Activated naive CD4-positive, alpha-beta T cell treated with anti-CD3 and anti-CD28 coated beads, Interleukin-2, amount 10 ng/mL, durations not matched to agents 7 days and 5 days (primary cell): ENCODE results near the gene IMP4.
A peak's percentile ranks its signal among the peaks of the same experiment; 100 is the strongest.

Experiments used
- CTCF ChIA-PET: fragments of 350-600 bp; sonication (Branson Sonifier 250); formaldehyde crosslinking; loops from one replicate; lab custom pipeline; 2021; ENCODE audit warnings: antibody characterized with exemption; lab: Charles Lee
- DNase-seq: peaks from one replicate; pipeline ENCODE4 v3.0.0-alpha.2; 2020
- H3K27ac Mint-ChIP-seq: one replicate; pipeline ENCODE4 v1.8.0; 2021; ENCODE audit warnings: mild to moderate bottlenecking, moderate library complexity, mixed read lengths
- H3K27me3 Mint-ChIP-seq: one replicate; pipeline ENCODE4 v1.8.0; 2021; ENCODE audit warnings: mild to moderate bottlenecking, mixed read lengths
- H3K36me3 Mint-ChIP-seq: one replicate; pipeline ENCODE4 v1.8.0; 2021; ENCODE audit warnings: mixed read lengths
- H3K4me1 Mint-ChIP-seq: one replicate; pipeline ENCODE4 v1.8.0; 2021; ENCODE audit warnings: mixed read lengths
- H3K4me3 Mint-ChIP-seq: one replicate; pipeline ENCODE4 v1.8.0; 2021; ENCODE audit warnings: mild to moderate bottlenecking, moderate library complexity, mixed read lengths
- H3K9me3 Mint-ChIP-seq: one replicate; pipeline ENCODE4 v1.8.0; 2021; ENCODE audit warnings: mixed read lengths

Gene IMP4

GRCh38 chr2:130342020-130342532 is 621 bp upstream of the IMP4 start:
- Mint-ChIP-seq H3K4me3 (peak overlapping the region; percentile 100), H3K27ac (peak overlapping the region; percentile 98), H3K27me3 (no peaks in the 10 kb centered on the region), H3K9me3 (no peaks in the 10 kb centered on the region), H3K36me3 (peaks cover 48% of the 10 kb centered on the region), H3K4me1 (peaks cover 42% of the 10 kb centered on the region)
- peak; percentile 90 for DNase-seq
- CTCF ChIA-PET: interaction anchor here (0.9 to 3.0 kb wide), 6 partner anchors 10 to 161 kb away, joined by 3 to 21 read pairs (median 5); partner anchors contain the start of gene SMPD4

- DNase-seq: no peak
- Mint-ChIP-seq H3K36me3 (peaks cover 58% of the 10 kb centered on the region), H3K27me3 (no peaks in the 10 kb centered on the region), H3K27ac (no peak overlapping the region), H3K4me3 (peak overlapping the region; percentile 100), H3K9me3 (no peaks in the 10 kb centered on the region), H3K4me1 (peaks cover 38% of the 10 kb centered on the region)
- CTCF ChIA-PET: interaction anchor here (0.8 to 3.0 kb wide), 2 partner anchors 29 to 1148 kb away, joined by 6 to 17 read pairs; no protein-coding TSS in a partner anchor
Observed at GRCh38 chr2:130344578-130344977, 1.9 kb downstream of the IMP4 start.

DNA sequence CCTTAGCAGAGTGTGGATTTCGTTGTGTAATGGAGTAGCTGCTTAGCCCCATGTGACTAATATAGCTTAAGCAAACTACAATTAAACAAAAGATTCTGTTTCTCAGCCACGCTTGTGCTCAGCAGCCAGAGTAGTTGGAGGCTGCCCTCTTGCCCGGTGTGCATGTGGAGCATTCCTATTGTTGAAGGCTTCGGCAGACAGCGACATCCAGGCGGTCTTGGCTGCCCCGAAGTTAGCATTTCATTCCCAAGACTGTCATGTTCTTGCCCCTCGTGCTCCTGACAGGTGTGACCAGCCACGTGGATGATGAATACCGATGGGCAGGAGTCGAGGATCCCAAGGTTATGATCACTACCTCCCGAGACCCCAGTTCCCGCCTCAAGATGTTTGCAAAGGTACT is 2.4 kb downstream of the IMP4 start:
- no peak overlapping the region for H3K4me3 Mint-ChIP-seq
- H3K27me3 Mint-ChIP-seq: no peaks in the 10 kb centered on the region
- CTCF ChIA-PET: no interaction called here
- no peak overlapping the region for H3K27ac Mint-ChIP-seq
- H3K9me3 Mint-ChIP-seq: no peaks in the 10 kb centered on the region
- peaks cover 53% of the 10 kb centered on the region for H3K36me3 Mint-ChIP-seq
- H3K4me1 Mint-ChIP-seq: peaks cover 36% of the 10 kb centered on the region
- no peak for DNase-seq

DNA sequence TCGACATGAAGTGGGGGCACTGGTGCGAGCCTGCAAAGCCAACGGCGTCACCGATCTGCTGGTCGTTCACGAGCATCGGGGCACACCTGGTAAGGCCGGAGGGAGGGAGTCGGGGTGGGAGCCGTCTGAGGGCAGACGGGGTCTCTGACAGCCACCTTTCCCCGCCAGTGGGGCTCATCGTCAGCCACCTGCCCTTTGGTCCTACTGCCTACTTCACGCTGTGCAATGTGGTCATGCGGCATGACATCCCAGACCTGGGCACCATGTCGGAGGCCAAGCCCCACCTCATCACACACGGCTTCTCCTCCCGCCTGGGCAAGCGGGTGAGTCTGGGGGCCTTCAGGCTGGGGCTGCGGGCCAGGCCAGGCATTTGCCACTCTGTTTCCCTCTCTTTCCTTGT is 2.9 kb downstream of the IMP4 start:
- peaks cover 48% of the 10 kb centered on the region for H3K36me3 Mint-ChIP-seq
- H3K9me3 Mint-ChIP-seq: no peaks in the 10 kb centered on the region
- no peak for DNase-seq
- H3K27ac Mint-ChIP-seq: no peak overlapping the region
- no peak overlapping the region for H3K4me3 Mint-ChIP-seq
- CTCF ChIA-PET: no interaction called here
- H3K27me3 Mint-ChIP-seq: no peaks in the 10 kb centered on the region
- peaks cover 31% of the 10 kb centered on the region for H3K4me1 Mint-ChIP-seq

GRCh38 chr2:130346041-130346740 is 3.5 kb downstream of the IMP4 start:
- CTCF ChIA-PET: interaction anchor here (1.5 kb wide), 1 partner anchor 9 kb away, joined by 4 read pairs; the partner anchor contains the start of gene PTPN18
- Mint-ChIP-seq H3K27ac (no peak overlapping the region), H3K27me3 (no peaks in the 10 kb centered on the region), H3K4me1 (peaks cover 28% of the 10 kb centered on the region), H3K9me3 (no peaks in the 10 kb centered on the region), H3K4me3 (no peak overlapping the region), H3K36me3 (peaks cover 48% of the 10 kb centered on the region)
- no peak for DNase-seq

DNA sequence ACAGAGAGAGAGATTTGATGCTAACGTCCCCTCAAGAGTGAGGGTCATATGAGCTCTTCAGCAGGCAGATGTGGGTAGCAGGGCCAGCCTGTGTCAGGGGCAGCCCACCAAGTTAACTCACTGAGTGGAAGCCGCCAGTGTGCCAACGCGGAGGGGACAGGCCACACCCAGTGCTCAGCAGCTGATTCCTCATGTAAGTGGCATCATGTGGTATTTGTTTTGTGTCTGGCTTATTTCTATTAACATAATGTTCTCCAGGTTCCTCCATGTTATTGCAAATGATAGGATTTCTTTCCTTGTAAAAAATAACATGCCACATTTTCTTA is 4.0 kb downstream of the IMP4 start:
- Mint-ChIP-seq H3K27ac (no peak overlapping the region), H3K4me3 (no peak overlapping the region), H3K36me3 (peaks cover 45% of the 10 kb centered on the region)

GRCh38 chr2:130347220-130347925 is 4.7 kb downstream of the IMP4 start:
- H3K27ac Mint-ChIP-seq: no peak overlapping the region
- DNase-seq: no peak
- H3K4me1 Mint-ChIP-seq: peaks cover 22% of the 10 kb centered on the region
- H3K27me3 Mint-ChIP-seq: no peaks in the 10 kb centered on the region
- no peaks in the 10 kb centered on the region for H3K9me3 Mint-ChIP-seq
- CTCF ChIA-PET: interaction anchor here (1.5 kb wide), 1 partner anchor 8 kb away, joined by 4 read pairs; the partner anchor contains the start of gene PTPN18
- H3K36me3 Mint-ChIP-seq: peaks cover 43% of the 10 kb centered on the region
- no peak overlapping the region for H3K4me3 Mint-ChIP-seq

More for the DNA sequence above, 4.0 kb downstream of the IMP4 start:
- CTCF ChIA-PET: interaction anchor here (1.5 kb wide), 1 partner anchor 9 kb away, joined by 4 read pairs; the partner anchor contains the start of gene PTPN18
- Mint-ChIP-seq H3K27me3 (no peaks in the 10 kb centered on the region), H3K9me3 (no peaks in the 10 kb centered on the region), H3K4me1 (peaks cover 24% of the 10 kb centered on the region)
- no peak for DNase-seq

GRCh38 chr2:130349174-130349573 is 6.5 kb downstream of the IMP4 start:
- H3K4me1 Mint-ChIP-seq: peaks cover 10% of the 10 kb centered on the region
- H3K9me3 Mint-ChIP-seq: no peaks in the 10 kb centered on the region
- H3K27ac Mint-ChIP-seq: no peak overlapping the region
- no peaks in the 10 kb centered on the region for H3K27me3 Mint-ChIP-seq
- CTCF ChIA-PET: no interaction called here
- no peak overlapping the region for H3K4me3 Mint-ChIP-seq
- DNase-seq: no peak
- H3K36me3 Mint-ChIP-seq: peaks cover 43% of the 10 kb centered on the region

DNA sequence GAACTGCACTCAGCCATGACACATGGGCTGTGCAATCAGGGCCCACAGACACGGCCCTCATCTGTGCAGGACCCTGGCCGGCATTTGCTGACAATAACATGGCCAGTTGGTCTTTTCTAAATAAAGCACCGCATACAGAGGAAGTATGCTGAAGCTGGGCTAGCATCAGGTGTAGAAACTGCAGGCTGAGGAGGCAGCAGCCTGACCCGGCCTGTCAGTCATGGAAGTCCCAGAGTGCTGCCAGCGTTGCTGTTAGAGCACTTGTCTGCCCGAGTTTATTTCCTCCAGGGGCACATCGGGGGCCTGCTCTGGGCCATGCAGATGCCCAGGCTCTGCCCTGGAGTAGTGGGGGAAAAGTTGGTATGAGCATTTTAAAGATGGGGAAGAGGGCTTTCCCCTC is 9.0 kb downstream of the IMP4 start:
- Mint-ChIP-seq H3K27me3 (peaks cover 12% of the 10 kb centered on the region), H3K36me3 (peaks cover 20% of the 10 kb centered on the region), H3K4me1 (peaks cover 11% of the 10 kb centered on the region), H3K4me3 (no peak overlapping the region), H3K27ac (no peak overlapping the region), H3K9me3 (no peaks in the 10 kb centered on the region)
- CTCF ChIA-PET: no interaction called here
- DNase-seq: no peak

DNA sequence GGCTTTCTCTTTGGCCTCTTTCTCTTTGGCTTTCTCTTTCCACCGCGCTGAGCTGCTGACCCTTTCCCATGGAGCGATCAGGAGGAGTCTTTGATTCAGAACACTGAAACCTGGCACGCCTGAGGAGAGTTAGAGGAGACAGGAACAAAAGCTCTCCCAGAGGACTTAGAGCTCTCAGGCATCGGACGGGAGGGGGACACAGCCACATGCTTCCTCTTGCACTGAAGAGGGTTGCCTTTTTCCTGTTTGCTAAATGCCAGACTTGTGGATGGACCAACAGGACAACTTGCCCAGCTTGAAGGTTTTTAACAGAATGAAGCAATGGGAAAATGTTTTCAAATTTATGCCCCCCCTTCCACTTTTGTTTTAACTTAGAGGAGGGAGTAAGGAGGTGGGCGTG is 9.5 kb downstream of the IMP4 start:
- H3K27me3 Mint-ChIP-seq: peaks cover 12% of the 10 kb centered on the region
- CTCF ChIA-PET: interaction anchor here (1.1 kb wide), 1 partner anchor 9 kb away, joined by 3 read pairs; no protein-coding TSS in a partner anchor
- no peak overlapping the region for H3K27ac Mint-ChIP-seq
- peaks cover 15% of the 10 kb centered on the region for H3K36me3 Mint-ChIP-seq
- DNase-seq: no peak
- no peaks in the 10 kb centered on the region for H3K9me3 Mint-ChIP-seq
- peaks cover 13% of the 10 kb centered on the region for H3K4me1 Mint-ChIP-seq
- H3K4me3 Mint-ChIP-seq: no peak overlapping the region

DNA sequence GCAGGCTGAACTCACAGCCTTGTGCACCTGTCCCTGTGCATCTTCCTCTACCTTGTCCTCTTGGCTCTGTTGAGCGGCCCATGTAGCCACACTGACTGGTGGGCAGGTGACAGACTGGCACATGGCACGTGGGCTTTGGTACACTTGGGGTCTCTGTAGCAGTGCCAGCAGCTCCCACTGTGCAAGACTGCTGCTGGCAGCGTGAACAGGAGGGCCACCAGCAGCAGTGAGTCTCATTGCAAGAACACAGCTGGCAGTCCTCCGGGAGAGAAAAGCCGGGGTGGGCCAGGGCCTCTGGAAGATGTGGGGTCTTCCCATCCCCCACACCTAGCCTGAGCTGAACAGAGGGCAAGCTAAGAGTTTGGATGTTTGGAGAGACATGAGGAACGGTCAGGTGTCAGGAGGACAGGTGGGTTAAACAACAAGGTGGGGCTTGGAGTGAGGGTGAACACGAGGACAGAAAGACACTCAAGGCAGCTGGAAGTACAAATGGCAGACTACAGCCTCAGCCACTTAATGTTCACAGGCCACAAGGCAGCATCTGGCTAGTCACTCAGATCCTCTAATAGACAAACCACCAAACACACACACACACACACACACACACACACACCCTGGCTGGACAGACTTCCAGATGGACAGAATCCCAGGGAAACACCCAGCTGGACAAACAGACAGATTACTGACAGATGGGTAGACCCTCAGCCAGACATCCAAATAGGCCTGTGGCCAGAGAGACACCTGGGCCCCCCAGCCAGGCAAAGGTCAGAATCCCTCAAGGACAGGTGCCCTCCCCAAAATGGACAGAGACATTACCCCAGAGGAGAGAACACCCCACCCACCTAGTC is 10.8 kb downstream of the IMP4 start:
- CTCF ChIA-PET: interaction anchor here (1.1 to 1.5 kb wide), 2 partner anchors 10 to 19 kb away, joined by 3 to 4 read pairs; no protein-coding TSS in a partner anchor
- Mint-ChIP-seq H3K27me3 (peaks cover 12% of the 10 kb centered on the region), H3K4me1 (peaks cover 13% of the 10 kb centered on the region), H3K27ac (no peak overlapping the region), H3K36me3 (peaks cover 3% of the 10 kb centered on the region), H3K9me3 (no peaks in the 10 kb centered on the region), H3K4me3 (no peak overlapping the region)
- no peak for DNase-seq

DNA sequence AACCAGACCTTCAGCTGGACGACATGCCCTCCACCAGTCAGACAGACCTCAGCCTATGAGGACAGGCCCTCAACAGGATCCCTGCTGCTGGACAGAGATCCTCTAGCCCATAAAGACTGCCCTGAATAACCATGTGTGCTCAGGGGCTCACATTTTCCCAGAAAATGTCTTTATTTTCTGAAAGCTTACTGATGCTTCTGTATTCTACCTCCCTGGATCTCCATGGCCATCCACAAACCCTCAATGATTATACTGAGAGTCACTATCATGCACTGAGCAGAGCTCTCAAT is 11.4 kb downstream of the IMP4 start:
- Mint-ChIP-seq H3K27ac (no peak overlapping the region), H3K4me3 (peak overlapping the region; percentile 70), H3K27me3 (peaks cover 17% of the 10 kb centered on the region), H3K9me3 (no peaks in the 10 kb centered on the region), H3K4me1 (peaks cover 13% of the 10 kb centered on the region), H3K36me3 (peaks cover 2% of the 10 kb centered on the region)
- CTCF ChIA-PET: interaction anchor here (1.1 to 1.5 kb wide), 3 partner anchors 12 to 20 kb away, joined by 4 read pairs; partner anchors contain the start of gene IMP4
- no peak for DNase-seq

- no peak for DNase-seq
- H3K27ac Mint-ChIP-seq: no peak overlapping the region
- H3K9me3 Mint-ChIP-seq: peaks cover 1% of the 10 kb centered on the region
- H3K4me3 Mint-ChIP-seq: peak overlapping the region; percentile 70
- CTCF ChIA-PET: interaction anchor here (1.1 to 1.5 kb wide), 4 partner anchors 8 to 21 kb away, joined by 4 read pairs; partner anchors contain the start of gene IMP4
- H3K4me1 Mint-ChIP-seq: peaks cover 13% of the 10 kb centered on the region
- no peaks in the 10 kb centered on the region for H3K36me3 Mint-ChIP-seq
- H3K27me3 Mint-ChIP-seq: peaks cover 18% of the 10 kb centered on the region
Observed at GRCh38 chr2:130355172-130355577, 12.5 kb downstream of the IMP4 start.
